Measurements from ENCODE around the gene MED29. TPM values are rescaled to one million over a fixed set of nuclear protein-coding genes. Genes with fewer than 3 reads are reported as not detected.

The MED29 gene
- total and polyA plus RNA-seq, 5 donors from 2014 or later = 53.6 to 65.6 (median 59.5) TPM

DNA sequence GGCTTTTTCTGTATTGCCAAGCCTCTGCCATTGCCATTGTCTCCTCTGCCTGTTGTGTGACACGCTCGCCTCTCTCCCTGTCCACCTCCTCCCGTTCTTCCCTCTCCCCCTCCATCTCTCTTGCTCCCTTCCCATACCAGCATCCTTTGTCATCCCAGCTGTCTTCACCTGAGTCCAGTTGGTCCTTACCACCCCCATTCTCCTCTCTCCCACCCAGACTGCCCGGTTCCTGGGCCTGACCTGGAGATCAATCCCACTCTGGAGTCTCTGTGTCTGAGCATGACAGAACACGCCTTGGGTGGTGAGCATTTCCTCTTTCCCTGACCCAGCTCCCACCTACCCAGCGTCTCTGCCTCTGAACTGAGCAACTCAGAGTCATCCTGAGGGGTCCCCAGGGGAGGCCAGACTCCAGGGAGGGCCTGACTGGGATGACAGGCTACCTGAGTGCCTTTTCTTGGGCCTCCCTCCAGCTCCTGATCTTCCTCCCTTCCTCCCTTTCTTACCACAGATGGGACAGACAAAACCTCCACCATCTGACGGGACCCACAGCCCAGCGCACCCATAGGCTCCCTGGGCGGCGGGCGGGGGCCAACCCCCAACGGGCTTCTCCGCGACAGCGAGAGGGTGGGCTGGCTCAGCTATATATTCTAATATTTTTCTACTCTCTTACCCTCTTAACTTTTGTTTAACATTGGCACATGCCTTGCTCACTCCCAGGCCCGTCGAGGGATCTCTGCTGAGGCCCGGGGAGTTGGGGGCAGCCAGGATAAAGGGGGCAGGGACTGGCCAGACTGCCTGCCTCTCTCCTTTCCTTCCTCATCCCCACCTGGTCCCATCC lies 8.0 kb upstream of the MED29 start:
- H3K27ac ChIP-seq (ENCODE audit: insufficient read depth, low read length, poor library complexity, severe bottlenecking) = no peak overlapping the region
- ATAC-seq (ENCODE audit: low read depth in 2 of 2) = no peak

DNA sequence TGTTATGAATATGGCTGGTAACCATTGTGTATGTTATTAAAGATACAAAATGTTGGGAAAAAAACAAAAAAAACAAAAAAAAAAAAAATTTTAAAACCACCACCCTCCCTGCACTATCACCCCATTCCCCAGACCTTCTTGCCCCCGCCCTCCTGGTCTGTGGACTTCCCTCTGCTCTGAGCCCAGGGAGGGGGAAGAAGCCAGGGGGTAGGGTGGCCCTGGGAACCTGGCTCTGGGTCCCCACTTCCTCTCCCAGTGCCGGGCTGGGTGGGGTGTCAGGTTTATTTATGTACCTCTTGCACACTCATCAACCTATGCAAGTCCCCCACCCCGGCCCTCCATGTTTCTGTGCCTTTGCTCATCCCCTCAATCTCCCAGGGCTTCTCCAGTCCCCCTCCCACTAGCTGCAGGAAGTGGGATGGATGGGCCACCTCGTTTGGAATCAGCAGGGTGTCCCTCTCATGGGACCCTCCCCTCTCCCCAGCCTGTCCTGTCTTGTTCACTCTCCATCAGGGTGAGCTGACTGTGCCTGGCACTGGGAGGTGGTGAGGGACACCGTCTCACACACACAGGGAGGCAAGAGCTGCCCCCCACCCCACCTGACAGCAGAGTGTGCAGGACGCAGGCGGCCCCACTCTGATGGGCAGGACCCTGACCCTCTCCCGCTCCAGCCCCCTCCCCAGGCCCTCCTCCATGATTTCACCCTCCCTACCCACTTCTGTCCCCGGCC lies 6.2 kb upstream of the MED29 start:
- peak in 1 of 2 donors; percentile 11 for ATAC-seq (ENCODE audit: low read depth in 2 of 2)
- H3K27me3 ChIP-seq (ENCODE audit: control insufficient read depth, insufficient read depth, low read length) = no peaks in the 10 kb centered on the region
- peaks cover 0 to 10% (median 5%) of the 10 kb centered on the region in 4 donors for H3K4me1 Mint-ChIP-seq
- peaks cover 5% of the 10 kb centered on the region for H3K4me1 ChIP-seq (ENCODE audit: control insufficient read depth, insufficient read depth, low read length, poor library complexity, severe bottlenecking)
- H3K27me3 Mint-ChIP-seq = no peaks in the 10 kb centered on the region
- H3K27ac ChIP-seq (ENCODE audit: insufficient read depth, low read length, poor library complexity, severe bottlenecking) = no peak overlapping the region
- peaks cover 69% of the 10 kb centered on the region for H3K36me3 ChIP-seq (ENCODE audit: control insufficient read depth, insufficient read depth, low read length)
- no peak for DNase-seq
- peak overlapping the region in 1 of 4 donors; percentile 49 for H3K4me3 Mint-ChIP-seq
- H3K4me3 ChIP-seq (ENCODE audit: low read depth, low read length) = no peak overlapping the region
- H3K27ac Mint-ChIP-seq = peak overlapping the region in 2 of 3 donors; percentile 67 to 74
- peaks cover 46% of the 10 kb centered on the region for H3K36me3 Mint-ChIP-seq
- H3K9me3 ChIP-seq (ENCODE audit: control insufficient read depth in 2 of 2, low read length in 2 of 2) = no peaks in the 10 kb centered on the region
- H3K9me3 Mint-ChIP-seq = no peaks in the 10 kb centered on the region

More for the DNA sequence above, 8.0 kb upstream of the MED29 start:
- Histone ChIP-seq H3K27me3 (ENCODE audit: control insufficient read depth, insufficient read depth, low read length) (no peaks in the 10 kb centered on the region), H3K36me3 (ENCODE audit: control insufficient read depth, insufficient read depth, low read length) (peaks cover 74% of the 10 kb centered on the region), H3K4me1 (ENCODE audit: control insufficient read depth, insufficient read depth, low read length, poor library complexity, severe bottlenecking) (no peaks in the 10 kb centered on the region), H3K9me3 (ENCODE audit: control insufficient read depth in 2 of 2, low read length in 2 of 2) (no peaks in the 10 kb centered on the region), H3K4me3 (ENCODE audit: low read depth, low read length) (no peak overlapping the region)
- peaks cover 44% of the 10 kb centered on the region for H3K36me3 Mint-ChIP-seq
- no peak overlapping the region for H3K4me3 Mint-ChIP-seq
- peak overlapping the region in 2 of 3 donors; percentile 65 to 86 for H3K27ac Mint-ChIP-seq
- no peak for DNase-seq
- H3K27me3 Mint-ChIP-seq = no peaks in the 10 kb centered on the region
- H3K4me1 Mint-ChIP-seq = peaks cover 0 to 6% (median under 1%) of the 10 kb centered on the region in 4 donors
- H3K9me3 Mint-ChIP-seq = no peaks in the 10 kb centered on the region

DNA sequence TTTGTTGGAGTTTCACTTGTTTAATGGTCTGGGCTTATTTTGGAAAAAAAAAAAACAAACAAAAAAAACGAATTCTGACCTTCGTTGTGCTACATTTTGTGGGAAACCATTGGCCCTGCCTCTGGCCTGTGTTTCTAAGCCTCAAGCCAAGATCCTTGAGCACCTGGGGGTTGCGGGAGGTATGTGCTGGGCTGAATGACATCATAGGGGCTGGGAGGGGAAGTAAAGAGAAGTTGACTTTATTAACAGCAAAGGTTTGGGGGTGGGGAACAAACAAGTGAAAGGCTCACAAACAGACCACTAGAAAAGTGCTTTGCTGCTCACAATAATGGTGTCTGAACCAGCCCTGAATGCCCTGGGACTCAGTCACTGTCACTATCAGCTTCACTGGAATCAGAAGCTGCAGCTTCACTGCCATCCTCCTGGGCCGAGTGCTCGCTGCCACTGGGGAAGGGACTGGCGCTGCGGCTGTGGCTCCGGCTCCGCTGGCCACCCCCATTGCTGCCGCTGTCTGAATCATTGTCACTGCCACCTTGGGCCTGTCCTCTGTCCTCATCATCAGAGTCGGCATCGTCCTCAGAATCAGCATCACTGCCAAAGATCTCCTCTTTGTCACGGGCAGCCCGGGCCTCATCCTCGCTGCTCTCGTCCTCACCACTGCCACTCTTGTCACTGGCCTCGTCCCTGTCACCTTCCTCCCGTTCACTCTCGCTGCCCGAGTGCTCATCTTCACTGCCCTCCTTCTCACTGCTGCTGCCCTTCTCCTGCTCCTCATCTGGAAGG lies 5.4 kb upstream of the MED29 start:
- DNase-seq (no peak), ATAC-seq (ENCODE audit: low read depth in 2 of 2) (no peak)
- no peak overlapping the region for H3K4me3 ChIP-seq (ENCODE audit: low read depth, low read length)
- peaks cover 0 to 16% (median 10%) of the 10 kb centered on the region in 4 donors for H3K4me1 Mint-ChIP-seq
- H3K4me3 Mint-ChIP-seq = peak overlapping the region in 2 of 4 donors; percentile 41 to 58
- no peaks in the 10 kb centered on the region for H3K27me3 Mint-ChIP-seq
- H3K27me3 ChIP-seq (ENCODE audit: control insufficient read depth, insufficient read depth, low read length) = no peaks in the 10 kb centered on the region
- H3K9me3 ChIP-seq (ENCODE audit: control insufficient read depth in 2 of 2, low read length in 2 of 2) = no peaks in the 10 kb centered on the region
- peaks cover 62% of the 10 kb centered on the region for H3K36me3 ChIP-seq (ENCODE audit: control insufficient read depth, insufficient read depth, low read length)
- no peak overlapping the region for H3K27ac ChIP-seq (ENCODE audit: insufficient read depth, low read length, poor library complexity, severe bottlenecking)
- peaks cover 10% of the 10 kb centered on the region for H3K4me1 ChIP-seq (ENCODE audit: control insufficient read depth, insufficient read depth, low read length, poor library complexity, severe bottlenecking)
- peaks cover 44% of the 10 kb centered on the region for H3K36me3 Mint-ChIP-seq
- H3K9me3 Mint-ChIP-seq = no peaks in the 10 kb centered on the region
- H3K27ac Mint-ChIP-seq = peak overlapping the region in 2 of 3 donors; percentile 74 to 86

DNA sequence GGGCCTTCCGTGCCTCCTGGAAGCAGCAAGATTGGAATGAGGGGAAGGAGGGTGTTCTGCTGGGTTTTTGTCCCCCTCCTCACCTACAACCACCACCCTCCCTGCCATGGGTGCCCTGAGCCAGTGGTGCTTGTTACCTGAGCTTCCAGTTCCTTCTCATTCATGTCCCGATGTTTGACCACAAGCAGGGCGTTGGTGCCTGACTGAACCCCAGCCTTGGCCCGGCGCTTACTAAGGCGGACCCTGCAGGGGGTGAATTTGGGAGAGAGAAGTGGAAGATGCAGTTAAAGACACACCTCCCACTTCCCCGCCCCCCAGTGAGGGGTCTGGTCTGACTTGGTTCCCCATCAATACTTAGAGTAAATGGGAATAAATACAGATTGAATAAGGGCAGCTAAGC lies 4.6 kb upstream of the MED29 start:
- no peaks in the 10 kb centered on the region for H3K9me3 Mint-ChIP-seq
- peaks cover 41% of the 10 kb centered on the region for H3K36me3 Mint-ChIP-seq
- H3K27me3 ChIP-seq (ENCODE audit: control insufficient read depth, insufficient read depth, low read length) = no peaks in the 10 kb centered on the region
- H3K4me1 Mint-ChIP-seq = peaks cover 0 to 18% (median 14%) of the 10 kb centered on the region in 4 donors
- peaks cover 12% of the 10 kb centered on the region for H3K4me1 ChIP-seq (ENCODE audit: control insufficient read depth, insufficient read depth, low read length, poor library complexity, severe bottlenecking)
- no peaks in the 10 kb centered on the region for H3K27me3 Mint-ChIP-seq
- peaks cover 54% of the 10 kb centered on the region for H3K36me3 ChIP-seq (ENCODE audit: control insufficient read depth, insufficient read depth, low read length)
- no peak overlapping the region for H3K4me3 ChIP-seq (ENCODE audit: low read depth, low read length)
- DNase-seq (no peak), ATAC-seq (ENCODE audit: low read depth in 2 of 2) (no peak)
- peak overlapping the region in 1 of 4 donors; percentile 55 for H3K4me3 Mint-ChIP-seq
- peak overlapping the region in 2 of 3 donors; percentile 77 to 86 for H3K27ac Mint-ChIP-seq
- H3K27ac ChIP-seq (ENCODE audit: insufficient read depth, low read length, poor library complexity, severe bottlenecking) = no peak overlapping the region
- H3K9me3 ChIP-seq (ENCODE audit: control insufficient read depth in 2 of 2, low read length in 2 of 2) = no peaks in the 10 kb centered on the region

DNA sequence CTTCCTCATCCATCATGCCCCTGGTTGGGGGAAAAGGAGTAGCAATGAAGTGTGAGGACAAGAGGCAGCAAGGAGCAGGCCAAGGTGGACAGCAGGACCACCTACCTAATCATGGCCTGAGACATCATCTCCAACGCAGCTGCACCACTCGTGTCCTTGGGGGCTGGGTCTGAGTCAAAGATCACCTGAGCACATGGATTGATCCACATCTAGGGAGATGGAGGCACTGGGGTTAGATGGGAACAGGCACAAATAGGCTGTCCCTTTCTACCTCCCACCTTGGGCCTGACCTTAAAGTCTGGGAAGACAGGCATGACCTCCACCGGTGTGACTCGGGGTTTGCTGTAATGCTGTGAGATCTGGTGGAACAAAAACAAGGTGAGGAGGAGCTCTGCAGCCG lies 2.5 kb upstream of the MED29 start:
- Mint-ChIP-seq H3K4me1 (peaks cover 0 to 29% (median 20%) of the 10 kb centered on the region in 4 donors), H3K36me3 (peaks cover 39% of the 10 kb centered on the region), H3K27me3 (no peaks in the 10 kb centered on the region), H3K27ac (peak overlapping the region; percentile 61 to 100 (median 99)), H3K9me3 (no peaks in the 10 kb centered on the region), H3K4me3 (peak overlapping the region in 3 of 4 donors; percentile 56 to 59 (median 57))
- ATAC-seq (ENCODE audit: low read depth in 2 of 2) = no peak
- H3K4me3 ChIP-seq (ENCODE audit: low read depth, low read length) = no peak overlapping the region
- peaks cover 45% of the 10 kb centered on the region for H3K36me3 ChIP-seq (ENCODE audit: control insufficient read depth, insufficient read depth, low read length)
- H3K4me1 ChIP-seq (ENCODE audit: control insufficient read depth, insufficient read depth, low read length, poor library complexity, severe bottlenecking) = peaks cover 22% of the 10 kb centered on the region
- H3K27me3 ChIP-seq (ENCODE audit: control insufficient read depth, insufficient read depth, low read length) = no peaks in the 10 kb centered on the region
- DNase-seq = no peak
- no peaks in the 10 kb centered on the region for H3K9me3 ChIP-seq (ENCODE audit: control insufficient read depth in 2 of 2, low read length in 2 of 2)
- H3K27ac ChIP-seq (ENCODE audit: insufficient read depth, low read length, poor library complexity, severe bottlenecking) = peak overlapping the region; percentile 99

DNA sequence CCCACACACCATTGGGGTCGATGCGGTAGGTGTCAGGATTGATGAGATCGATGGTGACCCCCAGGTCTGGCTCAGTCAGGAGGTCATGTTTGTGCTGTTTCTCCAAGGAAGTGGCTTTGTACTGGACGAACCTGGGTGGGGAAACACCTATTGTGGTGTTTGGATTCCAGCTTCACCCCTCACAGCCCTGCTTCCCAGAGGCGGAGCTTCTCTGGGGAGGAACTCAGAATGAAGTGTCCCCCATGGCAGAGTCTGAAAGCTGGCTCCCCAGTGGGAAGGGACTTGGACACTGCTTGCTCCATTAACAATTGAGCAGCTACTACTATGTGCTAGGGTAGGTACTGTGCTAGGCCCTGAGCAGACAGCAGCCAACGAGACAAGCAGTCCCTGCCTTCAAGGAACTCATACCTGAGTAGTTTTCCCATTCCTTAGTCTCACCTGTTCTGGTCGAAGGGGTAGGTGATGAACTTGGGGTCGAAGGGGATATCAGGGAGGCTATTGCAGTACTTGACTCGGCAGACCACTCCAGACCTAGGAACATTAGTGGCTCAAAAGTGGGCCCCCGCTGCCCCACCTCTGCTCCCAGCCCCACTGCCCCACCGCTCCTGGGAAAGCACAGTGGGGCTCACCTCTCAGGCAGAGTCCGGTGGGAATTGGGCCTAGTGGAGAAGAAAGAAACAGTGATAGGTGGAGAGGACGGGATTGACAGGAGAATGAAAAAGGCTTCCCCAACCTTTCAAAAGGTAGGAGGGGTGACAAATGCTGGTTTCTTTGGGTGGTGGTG lies 1.4 kb upstream of the MED29 start:
- Histone ChIP-seq H3K9me3 (ENCODE audit: control insufficient read depth in 2 of 2, low read length in 2 of 2) (no peaks in the 10 kb centered on the region), H3K4me1 (ENCODE audit: control insufficient read depth, insufficient read depth, low read length, poor library complexity, severe bottlenecking) (peaks cover 22% of the 10 kb centered on the region), H3K27me3 (ENCODE audit: control insufficient read depth, insufficient read depth, low read length) (no peaks in the 10 kb centered on the region), H3K36me3 (ENCODE audit: control insufficient read depth, insufficient read depth, low read length) (peaks cover 52% of the 10 kb centered on the region), H3K4me3 (ENCODE audit: low read depth, low read length) (peak overlapping the region; percentile 91), H3K27ac (ENCODE audit: insufficient read depth, low read length, poor library complexity, severe bottlenecking) (peak overlapping the region; percentile 99)
- ATAC-seq (ENCODE audit: low read depth in 2 of 2) = no peak
- H3K36me3 Mint-ChIP-seq = peaks cover 43% of the 10 kb centered on the region
- H3K9me3 Mint-ChIP-seq = no peaks in the 10 kb centered on the region
- peaks cover 0 to 32% (median 21%) of the 10 kb centered on the region in 4 donors for H3K4me1 Mint-ChIP-seq
- H3K4me3 Mint-ChIP-seq = peak overlapping the region; percentile 89 to 98 (median 98)
- no peaks in the 10 kb centered on the region for H3K27me3 Mint-ChIP-seq
- no peak for DNase-seq
- peak overlapping the region; percentile 98 to 100 (median 99) for H3K27ac Mint-ChIP-seq

DNA sequence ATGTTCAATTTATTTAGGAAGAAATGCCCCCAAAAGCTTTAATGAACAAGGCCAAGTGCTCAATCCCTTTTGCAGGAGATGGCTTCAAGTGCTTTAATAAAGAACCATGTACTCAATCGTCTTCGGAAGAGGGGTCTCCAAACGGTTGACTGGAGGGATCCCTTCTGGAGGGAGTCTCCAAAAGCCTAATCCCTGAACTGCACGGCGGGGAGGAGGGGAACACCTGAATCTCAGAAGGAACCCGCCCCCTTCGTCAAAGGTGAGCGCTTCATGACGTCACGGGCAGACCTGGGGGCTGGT lies 777 bp upstream of the MED29 start:
- Histone ChIP-seq H3K36me3 (ENCODE audit: control insufficient read depth, insufficient read depth, low read length) (peaks cover 56% of the 10 kb centered on the region), H3K27me3 (ENCODE audit: control insufficient read depth, insufficient read depth, low read length) (no peaks in the 10 kb centered on the region), H3K27ac (ENCODE audit: insufficient read depth, low read length, poor library complexity, severe bottlenecking) (peak overlapping the region; percentile 99), H3K9me3 (ENCODE audit: control insufficient read depth in 2 of 2, low read length in 2 of 2) (no peaks in the 10 kb centered on the region), H3K4me3 (ENCODE audit: low read depth, low read length) (peak overlapping the region; percentile 91), H3K4me1 (ENCODE audit: control insufficient read depth, insufficient read depth, low read length, poor library complexity, severe bottlenecking) (peaks cover 22% of the 10 kb centered on the region)
- peaks cover 47% of the 10 kb centered on the region for H3K36me3 Mint-ChIP-seq
- H3K4me1 Mint-ChIP-seq = peaks cover 0 to 37% (median 23%) of the 10 kb centered on the region in 4 donors
- peak overlapping the region; percentile 98 to 100 (median 99) for H3K27ac Mint-ChIP-seq
- H3K27me3 Mint-ChIP-seq = no peaks in the 10 kb centered on the region
- peak overlapping the region; percentile 89 to 98 (median 98) for H3K4me3 Mint-ChIP-seq
- DNase-seq (peak in 2 of 3 donors; percentile 81 to 84), ATAC-seq (ENCODE audit: low read depth in 2 of 2) (no peak)
- H3K9me3 Mint-ChIP-seq = no peaks in the 10 kb centered on the region
